GM18951 (cell line): ENCODE results near the gene MEGF11.

Experiments used
- POLR2A ChIP-seq: IDR thresholded peaks from 4 replicates; pipeline ENCODE4 v1.6.1; 2011; ENCODE audit warnings: mild to moderate bottlenecking; ENCODE audit not compliant: insufficient read length, insufficient read depth; ENCODE audit errors: extremely low read depth
- in situ Hi-C: fragments of 300-500 bp; cut with MboI; formaldehyde crosslinking; loops from one replicate; pipeline ENCODE4 v1.12.0; 2022; ENCODE audit warnings: low sequenced_read_pairs, mixed read lengths, inconsistent platforms; ENCODE audit not compliant: unreplicated experiment

Gene MEGF11

GRCh38 chr15:65857718-65858402 lies 395.7 kb downstream of the MEGF11 start:
- TF ChIP-seq POLR2A: no peak
- in situ Hi-C loops: no loop called here

- in situ Hi-C loops: no loop called here
- no peak for TF ChIP-seq POLR2A
These were observed 396.6 kb downstream of the MEGF11 start for GRCh38 chr15:65856821-65857455.

GRCh38 chr15:65851981-65852380 lies 401.6 kb downstream of the MEGF11 start:
- TF ChIP-seq POLR2A: no peak
- in situ Hi-C loops: no loop called here

DNA sequence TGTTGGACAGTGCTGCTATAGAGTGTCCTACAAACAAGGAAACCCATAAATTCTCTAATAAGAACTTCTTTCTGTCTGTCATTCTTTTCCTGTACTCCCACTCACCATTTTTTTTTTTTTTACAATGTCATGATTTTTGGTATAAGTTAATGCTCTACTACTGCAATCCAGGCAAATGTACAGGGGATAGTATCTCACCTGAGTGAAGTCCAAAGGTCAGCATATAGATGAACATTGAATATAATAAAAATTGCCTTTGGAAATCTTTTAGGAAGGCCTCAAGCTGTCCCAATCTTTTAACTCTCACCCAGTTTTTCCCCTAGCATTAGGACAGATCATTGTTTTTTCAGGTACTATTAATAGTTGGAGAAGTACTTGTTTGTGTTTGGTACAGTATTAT lies 405.6 kb downstream of the MEGF11 start:
- in situ Hi-C loops: loop anchor here (10.0 kb wide), 1 partner anchor 223 kb away; the partner anchor contains the start of gene SLC24A1

GRCh38 chr15:65845826-65846519 lies 407.6 kb downstream of the MEGF11 start:
- in situ Hi-C loops: loop anchor here (10.0 kb wide), 1 partner anchor 221 kb away; the partner anchor contains the start of gene SLC24A1
- TF ChIP-seq POLR2A: no peak

More for the DNA sequence above, 405.6 kb downstream of the MEGF11 start:
- TF ChIP-seq POLR2A: no peak
